ENCODE results near the gene HPN. TPM values are rescaled to one million over a fixed set of nuclear protein-coding genes. Genes with fewer than 3 reads are reported as not detected.

HPN gene
- total and polyA plus RNA-seq, 2 donors (not counting 3 experiments of a cell fraction or from before 2014, with no cell fraction given) = 0.10 TPM; not detected in 1

DNA sequence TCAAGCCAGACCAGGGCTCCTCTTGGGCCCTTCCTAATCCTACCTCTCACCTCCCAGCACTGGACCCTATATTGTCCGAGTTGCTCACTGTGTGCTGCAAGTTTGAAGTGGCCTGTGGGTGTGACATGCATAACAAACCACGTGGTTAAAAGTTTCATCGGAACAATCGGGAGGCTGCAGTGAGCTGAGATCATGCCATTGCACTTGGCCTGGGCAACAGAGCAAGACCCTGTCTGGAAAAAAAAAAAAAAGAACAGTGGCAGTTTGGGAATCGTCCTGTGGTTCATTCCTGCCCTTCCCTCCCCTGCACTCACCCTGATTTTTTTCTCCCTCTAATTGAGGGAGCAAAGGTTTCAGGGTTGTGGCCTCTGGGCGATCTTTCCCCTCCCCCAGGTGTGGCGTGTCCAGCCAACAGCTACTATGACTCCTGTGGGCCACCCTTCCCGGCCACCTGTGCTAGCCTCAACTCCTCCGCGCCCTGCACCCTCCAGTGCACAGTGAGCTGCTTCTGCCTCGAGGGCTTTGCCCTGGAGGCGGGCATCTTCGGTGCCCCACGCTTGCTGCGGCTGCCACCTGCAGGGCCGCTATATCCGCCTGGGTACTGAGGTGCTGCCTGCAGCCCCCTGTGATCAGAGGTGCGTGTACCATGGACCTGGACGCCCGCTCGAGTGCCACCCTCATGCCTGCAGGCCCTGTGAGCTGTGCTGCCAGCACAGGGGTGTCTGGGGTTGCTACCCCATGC is 57.8 kb downstream of the HPN start:
- Histone ChIP-seq H3K9me1 (replicated peaks; ENCODE audit: control insufficient read depth, extremely low read depth, insufficient read depth, low read length) (no peaks in the 10 kb centered on the region), H3K27me3 (ENCODE audit: control insufficient read depth in 2 of 2, insufficient read depth in 2 of 2, low read length in 2 of 2) (no peaks in the 10 kb centered on the region), H3K9ac (replicated peaks; ENCODE audit: extremely low read depth, insufficient read depth, low read length) (no peak overlapping the region), H3K4me3 (replicated peaks in 1 of 3; ENCODE audit: insufficient read depth in 1 of 3, low read depth in 1 of 3, low read length in 3 of 3) (no peak overlapping the region), H3K4me1 (ENCODE audit: control insufficient read depth, extremely low read depth, insufficient read depth, low read length) (no peaks in the 10 kb centered on the region), H3K79me2 (ENCODE audit: control insufficient read depth, insufficient read depth, low read length) (no peaks in the 10 kb centered on the region), H3K9me3 (replicated peaks; ENCODE audit: control insufficient read depth, insufficient read depth, low read length) (no peaks in the 10 kb centered on the region), H2AFZ (ENCODE audit: low read depth, low read length) (no peak overlapping the region), H4K20me1 (replicated peaks; ENCODE audit: control insufficient read depth, extremely low read depth, insufficient read depth, low read length) (no peaks in the 10 kb centered on the region), H3K4me2 (ENCODE audit: insufficient read depth, low read length) (no peak overlapping the region), H3K36me3 (ENCODE audit: control insufficient read depth in 2 of 2, extremely low read depth in 1 of 2, insufficient read depth in 2 of 2, low read length in 2 of 2) (no peaks in the 10 kb centered on the region), H3K27ac (ENCODE audit: insufficient read depth, low read depth, low read length) (no peak overlapping the region)
- intact Hi-C loops (cut with micrococcal nuclease) (no loop called here), dilution Hi-C loops (cut with MboI; ENCODE audit: extremely low pct_ligation_motif_present, low sequenced_read_pairs) (no loop called here)
- CTCF ChIA-PET = interaction anchor here (0.9 to 1.9 kb wide), 5 partner anchors 8 to 55 kb away, joined by 3 to 7 read pairs (median 7); partner anchors contain the start of gene FXYD3
- TF ChIP-seq POLR2A (IDR thresholded peaks at IDR 0.05; ENCODE audit: low read depth, low read length) = no peak
- no peak for TF ChIP-seq FOS (IDR thresholded peaks at IDR 0.05; ENCODE audit: borderline replicate concordance, insufficient read depth, low read length)
- TF ChIP-seq POLR2AphosphoS5 (IDR thresholded peaks at IDR 0.05; ENCODE audit: insufficient read depth, low read depth, low read length) = no peak
- no peak for TF ChIP-seq GATA2 (IDR thresholded peaks at IDR 0.05; ENCODE audit: insufficient read depth, insufficient read length, low read depth, low read length)
- TF ChIP-seq, protein P1, sequence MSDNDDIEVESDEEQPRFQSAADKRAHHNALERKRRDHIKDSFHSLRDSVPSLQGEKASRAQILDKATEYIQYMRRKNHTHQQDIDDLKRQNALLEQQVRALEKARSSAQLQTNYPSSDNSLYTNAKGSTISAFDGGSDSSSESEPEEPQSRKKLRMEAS (IDR thresholded peaks at IDR 0.05; ENCODE audit: insufficient read depth, insufficient read length) = no peak
- TF ChIP-seq, protein P2, sequence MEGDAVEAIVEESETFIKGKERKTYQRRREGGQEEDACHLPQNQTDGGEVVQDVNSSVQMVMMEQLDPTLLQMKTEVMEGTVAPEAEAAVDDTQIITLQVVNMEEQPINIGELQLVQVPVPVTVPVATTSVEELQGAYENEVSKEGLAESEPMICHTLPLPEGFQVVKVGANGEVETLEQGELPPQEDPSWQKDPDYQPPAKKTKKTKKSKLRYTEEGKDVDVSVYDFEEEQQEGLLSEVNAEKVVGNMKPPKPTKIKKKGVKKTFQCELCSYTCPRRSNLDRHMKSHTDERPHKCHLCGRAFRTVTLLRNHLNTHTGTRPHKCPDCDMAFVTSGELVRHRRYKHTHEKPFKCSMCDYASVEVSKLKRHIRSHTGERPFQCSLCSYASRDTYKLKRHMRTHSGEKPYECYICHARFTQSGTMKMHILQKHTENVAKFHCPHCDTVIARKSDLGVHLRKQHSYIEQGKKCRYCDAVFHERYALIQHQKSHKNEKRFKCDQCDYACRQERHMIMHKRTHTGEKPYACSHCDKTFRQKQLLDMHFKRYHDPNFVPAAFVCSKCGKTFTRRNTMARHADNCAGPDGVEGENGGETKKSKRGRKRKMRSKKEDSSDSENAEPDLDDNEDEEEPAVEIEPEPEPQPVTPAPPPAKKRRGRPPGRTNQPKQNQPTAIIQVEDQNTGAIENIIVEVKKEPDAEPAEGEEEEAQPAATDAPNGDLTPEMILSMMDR (IDR thresholded peaks at IDR 0.05; ENCODE audit: extremely low read depth in 1 of 2, insufficient read depth in 1 of 2, low read depth in 1 of 2, low read length in 2 of 2) = no peak
- no peak for TF ChIP-seq MYC (IDR thresholded peaks at IDR 0.05; ENCODE audit: low read depth, low read length)
- no peak for TF ChIP-seq JUN (IDR thresholded peaks at IDR 0.05; ENCODE audit: borderline replicate concordance, insufficient read depth, insufficient read length, low read depth)
- no peak for TF ChIP-seq EZH2 (IDR thresholded peaks at IDR 0.05; ENCODE audit: borderline replicate concordance, low read depth, low read length, severe bottlenecking)
- FAIRE-seq (no peak), DNase-seq (ENCODE audit: low read depth, low spot score) (no peak)
- BruUV-seq (replicated peaks) = no TSS peak
- POLR2A ChIA-PET = no interaction called here
